ENCODE measurements around the gene RAB3B.

DNA sequence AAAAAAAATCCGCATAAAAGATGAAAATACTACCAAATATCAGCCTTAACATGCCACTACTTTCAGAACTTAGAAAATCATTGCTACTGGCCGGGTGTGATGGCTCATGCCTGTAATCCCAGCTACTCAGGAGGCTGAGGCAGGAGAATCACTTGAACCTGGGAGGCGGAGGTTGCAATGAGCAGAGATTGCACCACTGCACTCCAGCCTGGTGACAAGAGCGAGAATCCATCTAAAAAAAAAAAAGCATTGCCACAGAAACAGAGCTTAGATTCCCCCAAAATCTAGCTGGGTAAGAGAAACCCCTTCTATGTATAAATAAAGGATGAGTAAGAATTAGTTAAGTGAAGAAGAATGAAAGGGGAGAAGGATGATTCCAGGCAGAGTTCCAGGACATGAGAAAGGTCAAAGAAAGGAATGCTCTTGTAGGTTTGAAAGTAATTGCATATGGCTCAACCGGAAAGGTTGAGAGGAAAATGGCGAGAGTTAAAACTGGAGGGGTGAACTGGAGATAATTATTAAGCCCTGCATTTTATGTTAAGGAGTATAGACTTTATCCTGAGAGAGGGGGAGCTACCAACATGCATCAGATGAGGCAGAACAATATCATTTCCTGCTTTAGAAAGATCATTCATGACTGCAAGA, 92.3 kb downstream of the RAB3B start:
- no peak for TF ChIP-seq POLR2A (IDR thresholded peaks at IDR 0.05)
- TF ChIP-seq, protein P1, sequence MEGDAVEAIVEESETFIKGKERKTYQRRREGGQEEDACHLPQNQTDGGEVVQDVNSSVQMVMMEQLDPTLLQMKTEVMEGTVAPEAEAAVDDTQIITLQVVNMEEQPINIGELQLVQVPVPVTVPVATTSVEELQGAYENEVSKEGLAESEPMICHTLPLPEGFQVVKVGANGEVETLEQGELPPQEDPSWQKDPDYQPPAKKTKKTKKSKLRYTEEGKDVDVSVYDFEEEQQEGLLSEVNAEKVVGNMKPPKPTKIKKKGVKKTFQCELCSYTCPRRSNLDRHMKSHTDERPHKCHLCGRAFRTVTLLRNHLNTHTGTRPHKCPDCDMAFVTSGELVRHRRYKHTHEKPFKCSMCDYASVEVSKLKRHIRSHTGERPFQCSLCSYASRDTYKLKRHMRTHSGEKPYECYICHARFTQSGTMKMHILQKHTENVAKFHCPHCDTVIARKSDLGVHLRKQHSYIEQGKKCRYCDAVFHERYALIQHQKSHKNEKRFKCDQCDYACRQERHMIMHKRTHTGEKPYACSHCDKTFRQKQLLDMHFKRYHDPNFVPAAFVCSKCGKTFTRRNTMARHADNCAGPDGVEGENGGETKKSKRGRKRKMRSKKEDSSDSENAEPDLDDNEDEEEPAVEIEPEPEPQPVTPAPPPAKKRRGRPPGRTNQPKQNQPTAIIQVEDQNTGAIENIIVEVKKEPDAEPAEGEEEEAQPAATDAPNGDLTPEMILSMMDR (IDR thresholded peaks at IDR 0.05): no peak
